Mesendoderm (in vitro differentiated cells): Measurements from ENCODE around the gene DPH2.

Source experiments
- DNase-seq: peaks from one replicate; pipeline ENCODE4 v3.0.0; 2013
- H2AK5ac ChIP-seq: 2 replicates; pipeline ENCODE4 v1.6.1; 2013; ENCODE audit warnings: low read length, inconsistent platforms
- H2BK120ac ChIP-seq: 2 replicates; pipeline ENCODE4 v1.6.1; 2013; ENCODE audit warnings: low read depth, mild to moderate bottlenecking, low read length, moderate library complexity, mixed read lengths
- H2BK15ac ChIP-seq: replicated peaks from 2 replicates; pipeline ENCODE4 v1.6.1; 2013; ENCODE audit warnings: low read depth, mild to moderate bottlenecking, moderate library complexity
- H2BK5ac ChIP-seq: 2 replicates; pipeline ENCODE4 v1.6.1; 2013; ENCODE audit warnings: low read length, inconsistent platforms
- H3K18ac ChIP-seq: 2 replicates; pipeline ENCODE4 v1.6.1; 2013; ENCODE audit warnings: mild to moderate bottlenecking, low read length, mixed read lengths
- H3K23ac ChIP-seq: one replicate; pipeline ENCODE4 v1.6.1; 2013; ENCODE audit warnings: low read length
- H3K27ac ChIP-seq: 2 replicates; pipeline ENCODE4 v1.5.1; 2013; ENCODE audit warnings: low read depth, mild to moderate bottlenecking, inconsistent platforms, low read length, moderate library complexity
- H3K27me3 ChIP-seq: 2 replicates; pipeline ENCODE4 v1.6.1; 2013; ENCODE audit warnings: low read length, control low read depth, mild to moderate bottlenecking, inconsistent platforms; ENCODE audit not compliant: insufficient read depth, poor library complexity
- H3K36me3 ChIP-seq: 2 replicates; pipeline ENCODE4 v1.6.1; 2013; ENCODE audit warnings: low read length, inconsistent platforms; ENCODE audit not compliant: control insufficient read depth, insufficient read depth
- H3K4ac ChIP-seq: one replicate; pipeline ENCODE4 v1.6.1; 2013; ENCODE audit warnings: low read depth, mild to moderate bottlenecking, low read length, moderate library complexity
- H3K4me1 ChIP-seq: 2 replicates; pipeline ENCODE4 v1.6.1; 2013; ENCODE audit warnings: low read depth, low read length, inconsistent platforms; ENCODE audit not compliant: control insufficient read depth
- H3K4me2 ChIP-seq: 2 replicates; pipeline ENCODE4 v1.6.1; 2013; ENCODE audit warnings: low read length
- H3K4me3 ChIP-seq: 2 replicates; pipeline ENCODE4 v1.5.1; 2013; ENCODE audit warnings: mild to moderate bottlenecking, low read length
- H3K56ac ChIP-seq: one replicate; pipeline ENCODE4 v1.6.1; 2013; ENCODE audit warnings: low read length
- H3K79me1 ChIP-seq: 2 replicates; pipeline ENCODE4 v1.6.1; 2013; ENCODE audit warnings: low read length, inconsistent platforms
- H3K79me2 ChIP-seq: 2 replicates; pipeline ENCODE4 v1.6.1; 2013; ENCODE audit warnings: mild to moderate bottlenecking, low read length; ENCODE audit not compliant: control insufficient read depth, insufficient read depth
- H3K9ac ChIP-seq: 2 replicates; pipeline ENCODE4 v1.6.1; 2013; ENCODE audit warnings: low read length, inconsistent platforms
- H4K5ac ChIP-seq: one replicate; pipeline ENCODE4 v1.6.1; 2013; ENCODE audit warnings: low read length
- H4K8ac ChIP-seq: one replicate; pipeline ENCODE4 v1.6.1; 2013; ENCODE audit warnings: low read depth, mild to moderate bottlenecking, control low read depth, low read length, moderate library complexity
- WGBS: extraction: QIAGEN DNeasy Blood & Tissue Kit; methylation state at CpG from one replicate; pipeline ENCODE4 v1.1.7; 2013; ENCODE audit warnings: low lambda C conversion rate, missing lambda C conversion rate; ENCODE audit not compliant: insufficient coverage; ENCODE audit errors: extremely low coverage; 5-methylcytosine and 5-hydroxymethylcytosine counted together

DPH2 gene

GRCh38 chr1:43985984-43986595, 16.3 kb downstream of the DPH2 start:
- H2BK120ac ChIP-seq, result no peak overlapping the region
- H3K27me3 ChIP-seq, result no peaks in the 10 kb centered on the region
- no peak for DNase-seq
- no peak overlapping the region for H3K27ac ChIP-seq
- H3K79me1 ChIP-seq, result peaks cover 12% of the 10 kb centered on the region
- no peak overlapping the region for H2BK5ac ChIP-seq
- no peak overlapping the region for H3K23ac ChIP-seq
- no peak overlapping the region for H3K4me2 ChIP-seq
- no peak overlapping the region for H4K5ac ChIP-seq
- no peak overlapping the region for H3K9ac ChIP-seq
- no peak overlapping the region for H3K56ac ChIP-seq
- no peak overlapping the region for H3K18ac ChIP-seq
- H3K36me3 ChIP-seq, result peaks cover 5% of the 10 kb centered on the region
- no peak overlapping the region for H2BK15ac ChIP-seq
- no peak overlapping the region for H4K8ac ChIP-seq
- H3K4ac ChIP-seq, result no peak overlapping the region
- no peak overlapping the region for H2AK5ac ChIP-seq
- H3K4me3 ChIP-seq, result no peak overlapping the region
- no CpG with 5 or more reads among the region's 4 CpGs for WGBS
- no peaks in the 10 kb centered on the region for H3K4me1 ChIP-seq
- no peaks in the 10 kb centered on the region for H3K79me2 ChIP-seq

- Histone ChIP-seq H3K56ac (no peak overlapping the region), H3K4me3 (no peak overlapping the region), H4K5ac (no peak overlapping the region), H3K4ac (no peak overlapping the region), H3K9ac (no peak overlapping the region), H2BK120ac (no peak overlapping the region), H3K27me3 (no peaks in the 10 kb centered on the region), H3K27ac (no peak overlapping the region), H2BK5ac (no peak overlapping the region), H3K23ac (no peak overlapping the region), H3K36me3 (peaks cover 5% of the 10 kb centered on the region), H3K4me1 (no peaks in the 10 kb centered on the region), H2AK5ac (no peak overlapping the region), H3K79me1 (peaks cover 11% of the 10 kb centered on the region), H4K8ac (no peak overlapping the region), H2BK15ac (no peak overlapping the region), H3K79me2 (no peaks in the 10 kb centered on the region), H3K4me2 (no peak overlapping the region), H3K18ac (no peak overlapping the region)
- no peak for DNase-seq
- WGBS, result no CpG with 5 or more reads among the region's 6 CpGs
Observed at GRCh38 chr1:43986712-43987111, 16.9 kb downstream of the DPH2 start.

- H3K4me1 ChIP-seq, result no peaks in the 10 kb centered on the region
- no peak overlapping the region for H3K23ac ChIP-seq
- no peak overlapping the region for H4K5ac ChIP-seq
- H3K56ac ChIP-seq, result no peak overlapping the region
- DNase-seq, result no peak
- no peak overlapping the region for H3K4me2 ChIP-seq
- no peak overlapping the region for H3K18ac ChIP-seq
- H3K4ac ChIP-seq, result no peak overlapping the region
- no peak overlapping the region for H3K4me3 ChIP-seq
- H2AK5ac ChIP-seq, result no peak overlapping the region
- no peaks in the 10 kb centered on the region for H3K27me3 ChIP-seq
- H3K79me1 ChIP-seq, result peaks cover 8% of the 10 kb centered on the region
- no peak overlapping the region for H2BK120ac ChIP-seq
- no CpG with 5 or more reads among the region's 6 CpGs for WGBS
- no peak overlapping the region for H2BK5ac ChIP-seq
- H3K79me2 ChIP-seq, result no peaks in the 10 kb centered on the region
- no peak overlapping the region for H2BK15ac ChIP-seq
- no peak overlapping the region for H3K27ac ChIP-seq
- H4K8ac ChIP-seq, result no peak overlapping the region
- H3K36me3 ChIP-seq, result peaks cover 5% of the 10 kb centered on the region
- H3K9ac ChIP-seq, result no peak overlapping the region
Observed at GRCh38 chr1:43987159-43987902, 17.5 kb downstream of the DPH2 start.

GRCh38 chr1:43990271-43991199, 20.7 kb downstream of the DPH2 start:
- Histone ChIP-seq H3K18ac (no peak overlapping the region), H3K4me1 (no peaks in the 10 kb centered on the region), H3K9ac (peak overlapping the region; percentile 92), H4K5ac (no peak overlapping the region), H3K27ac (peak overlapping the region; percentile 13), H4K8ac (no peak overlapping the region), H2BK120ac (no peak overlapping the region), H3K79me1 (no peaks in the 10 kb centered on the region), H3K4me3 (no peak overlapping the region), H3K36me3 (peaks cover 3% of the 10 kb centered on the region), H3K4me2 (peak overlapping the region; percentile 83), H3K23ac (no peak overlapping the region), H3K27me3 (no peaks in the 10 kb centered on the region), H3K79me2 (no peaks in the 10 kb centered on the region), H2BK15ac (no peak overlapping the region), H2BK5ac (no peak overlapping the region), H3K4ac (no peak overlapping the region), H2AK5ac (no peak overlapping the region), H3K56ac (peak overlapping the region; percentile 98)
- WGBS, result no CpG with 5 or more reads among the region's 19 CpGs
- DNase-seq, result no peak

- DNase-seq, result no peak
- no peaks in the 10 kb centered on the region for H3K36me3 ChIP-seq
- H3K23ac ChIP-seq, result no peak overlapping the region
- H3K79me1 ChIP-seq, result no peaks in the 10 kb centered on the region
- H4K5ac ChIP-seq, result no peak overlapping the region
- H2BK5ac ChIP-seq, result no peak overlapping the region
- H2AK5ac ChIP-seq, result no peak overlapping the region
- peak overlapping the region; percentile 83 for H3K4me2 ChIP-seq
- no peak overlapping the region for H3K18ac ChIP-seq
- H3K4ac ChIP-seq, result no peak overlapping the region
- WGBS, result no CpG with 5 or more reads among the region's 10 CpGs
- H2BK15ac ChIP-seq, result no peak overlapping the region
- no peak overlapping the region for H4K8ac ChIP-seq
- peak overlapping the region; percentile 13 for H3K27ac ChIP-seq
- H3K56ac ChIP-seq, result peak overlapping the region; percentile 98
- no peaks in the 10 kb centered on the region for H3K4me1 ChIP-seq
- no peak overlapping the region for H2BK120ac ChIP-seq
- peak overlapping the region; percentile 92 for H3K9ac ChIP-seq
- peak overlapping the region; percentile 49 for H3K4me3 ChIP-seq
- H3K27me3 ChIP-seq, result no peaks in the 10 kb centered on the region
- no peaks in the 10 kb centered on the region for H3K79me2 ChIP-seq
Observed at GRCh38 chr1:43991200-43991475, 21.3 kb downstream of the DPH2 start.
